Measurements from ENCODE around the gene LGMN.

LGMN gene

DNA sequence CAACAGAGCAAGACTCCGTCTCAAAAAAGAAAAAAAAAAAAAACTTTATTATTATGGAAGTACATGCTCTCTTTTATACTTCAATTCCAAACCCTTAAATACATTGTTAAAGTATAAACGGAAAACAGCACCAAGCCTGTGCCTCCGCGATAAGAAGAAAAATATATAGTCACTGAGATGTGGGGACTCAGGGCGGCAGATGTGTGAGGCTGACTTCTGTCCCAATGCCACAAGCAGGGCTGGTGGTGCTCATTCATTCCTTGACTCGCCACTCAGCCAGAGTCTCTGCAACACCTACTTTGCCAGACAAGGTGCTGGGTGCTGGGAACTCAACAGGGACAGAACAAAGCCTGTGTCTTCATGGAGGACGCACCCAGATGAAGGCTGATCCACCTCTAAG, 13.8 kb downstream of the LGMN start:
- Histone ChIP-seq H3K27ac (ENCODE audit: poor library complexity, severe bottlenecking) (no peak overlapping the region), H3K4me3 (ENCODE audit: severe bottlenecking) (no peak overlapping the region), H3K9me3 (ENCODE audit: severe bottlenecking) (no peaks in the 10 kb centered on the region), H3K36me3 (ENCODE audit: low read depth) (peaks cover 9% of the 10 kb centered on the region), H3K4me1 (ENCODE audit: insufficient read depth, poor library complexity, severe bottlenecking) (peaks cover 8% of the 10 kb centered on the region), H3K27me3 (ENCODE audit: insufficient read depth, poor library complexity, severe bottlenecking) (no peaks in the 10 kb centered on the region)
- TF ChIP-seq CTCF (IDR thresholded peaks at IDR 0.05; ENCODE audit: poor library complexity, severe bottlenecking), result no peak
- DNase-seq (ENCODE audit: low spot score), result no peak
- ATAC-seq (ENCODE audit: low read depth), result no peak

DNA sequence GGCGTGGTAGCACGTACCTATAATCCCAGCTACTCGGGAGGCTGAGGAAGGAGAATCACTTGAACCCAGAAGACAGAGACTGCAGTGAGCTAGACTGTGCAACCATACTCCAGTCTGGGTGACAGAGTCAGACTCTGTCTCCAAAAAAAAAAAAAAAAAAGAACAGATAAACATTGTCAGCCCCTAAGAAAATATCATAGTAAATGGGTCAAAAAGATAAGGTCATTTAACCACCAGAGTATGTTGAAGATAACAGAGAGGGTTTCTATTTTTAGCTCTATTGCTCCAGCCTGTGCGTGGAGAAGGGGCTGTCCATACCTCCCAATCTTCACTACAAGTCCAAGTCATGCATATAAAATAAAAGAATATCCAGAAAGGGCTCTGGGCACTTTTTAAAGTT, 15.4 kb downstream of the LGMN start:
- H3K27ac ChIP-seq (ENCODE audit: poor library complexity, severe bottlenecking), result no peak overlapping the region
- no peak overlapping the region for H3K4me3 ChIP-seq (ENCODE audit: severe bottlenecking)
- peaks cover 11% of the 10 kb centered on the region for H3K4me1 ChIP-seq (ENCODE audit: insufficient read depth, poor library complexity, severe bottlenecking)
- ATAC-seq (ENCODE audit: low read depth), result no peak
- H3K36me3 ChIP-seq (ENCODE audit: low read depth), result peaks cover 9% of the 10 kb centered on the region
- H3K27me3 ChIP-seq (ENCODE audit: insufficient read depth, poor library complexity, severe bottlenecking), result no peaks in the 10 kb centered on the region
- DNase-seq (ENCODE audit: low spot score), result no peak
- H3K9me3 ChIP-seq (ENCODE audit: severe bottlenecking), result no peaks in the 10 kb centered on the region
- TF ChIP-seq CTCF (IDR thresholded peaks at IDR 0.05; ENCODE audit: poor library complexity, severe bottlenecking), result no peak

DNA sequence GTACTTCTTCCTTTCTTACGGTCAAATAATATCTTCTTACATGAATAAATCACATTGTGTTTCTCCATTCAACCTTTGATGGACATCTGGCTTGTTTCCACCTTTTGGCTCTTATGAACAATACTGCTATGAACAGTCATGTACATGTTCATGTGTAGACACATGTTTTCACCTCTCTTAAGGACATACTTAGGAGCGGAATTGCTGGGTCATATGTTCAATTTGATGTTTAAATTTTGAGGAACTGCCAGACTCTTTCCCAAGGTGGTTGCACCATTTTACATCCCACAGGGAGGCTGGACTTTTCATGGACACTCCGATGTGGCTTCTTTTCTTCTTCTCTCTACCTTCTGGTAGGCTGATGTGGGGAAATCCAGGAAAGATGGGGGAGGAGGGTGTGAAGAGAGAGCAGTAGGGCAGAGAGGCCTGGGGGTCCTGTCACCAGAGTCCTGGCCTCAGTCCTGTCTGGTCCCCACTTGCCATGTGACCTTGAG, 16.8 kb downstream of the LGMN start:
- H3K9me3 ChIP-seq (ENCODE audit: severe bottlenecking), result no peaks in the 10 kb centered on the region
- no peaks in the 10 kb centered on the region for H3K27me3 ChIP-seq (ENCODE audit: insufficient read depth, poor library complexity, severe bottlenecking)
- peaks cover 11% of the 10 kb centered on the region for H3K4me1 ChIP-seq (ENCODE audit: insufficient read depth, poor library complexity, severe bottlenecking)
- H3K36me3 ChIP-seq (ENCODE audit: low read depth), result peaks cover 9% of the 10 kb centered on the region
- H3K27ac ChIP-seq (ENCODE audit: poor library complexity, severe bottlenecking), result no peak overlapping the region
- DNase-seq (ENCODE audit: low spot score), result no peak
- no peak for TF ChIP-seq CTCF (IDR thresholded peaks at IDR 0.05; ENCODE audit: poor library complexity, severe bottlenecking)
- H3K4me3 ChIP-seq (ENCODE audit: severe bottlenecking), result no peak overlapping the region
- ATAC-seq (ENCODE audit: low read depth), result no peak

GRCh38 chr14:92729634-92730358, 18.6 kb downstream of the LGMN start:
- Histone ChIP-seq H3K36me3 (ENCODE audit: low read depth) (peaks cover 9% of the 10 kb centered on the region), H3K4me3 (ENCODE audit: severe bottlenecking) (no peak overlapping the region), H3K4me1 (ENCODE audit: insufficient read depth, poor library complexity, severe bottlenecking) (peaks cover 20% of the 10 kb centered on the region), H3K9me3 (ENCODE audit: severe bottlenecking) (no peaks in the 10 kb centered on the region), H3K27ac (ENCODE audit: poor library complexity, severe bottlenecking) (peak overlapping the region; percentile 54), H3K27me3 (ENCODE audit: insufficient read depth, poor library complexity, severe bottlenecking) (no peaks in the 10 kb centered on the region)
- ATAC-seq (ENCODE audit: low read depth), result peak; percentile 59
- TF ChIP-seq CTCF (IDR thresholded peaks at IDR 0.05; ENCODE audit: poor library complexity, severe bottlenecking), result no peak
- DNase-seq (ENCODE audit: low spot score), result no peak

GRCh38 chr14:92728759-92729364, 19.6 kb downstream of the LGMN start:
- H3K36me3 ChIP-seq (ENCODE audit: low read depth), result peaks cover 9% of the 10 kb centered on the region
- no peaks in the 10 kb centered on the region for H3K9me3 ChIP-seq (ENCODE audit: severe bottlenecking)
- ATAC-seq (ENCODE audit: low read depth) (peak; percentile 89), DNase-seq (ENCODE audit: low spot score) (peak; percentile 93)
- peak overlapping the region; percentile 54 for H3K27ac ChIP-seq (ENCODE audit: poor library complexity, severe bottlenecking)
- no peak overlapping the region for H3K4me3 ChIP-seq (ENCODE audit: severe bottlenecking)
- peaks cover 20% of the 10 kb centered on the region for H3K4me1 ChIP-seq (ENCODE audit: insufficient read depth, poor library complexity, severe bottlenecking)
- TF ChIP-seq CTCF (IDR thresholded peaks at IDR 0.05; ENCODE audit: poor library complexity, severe bottlenecking), result no peak
- no peaks in the 10 kb centered on the region for H3K27me3 ChIP-seq (ENCODE audit: insufficient read depth, poor library complexity, severe bottlenecking)
